ENCODE data around the gene LRRC74B.

The LRRC74B gene

GRCh38 chr22:21042978-21043859 is 2.5 kb upstream of the LRRC74B start:
- Histone ChIP-seq H3K4me3 (ENCODE audit: low read depth, low read length) (no peak overlapping the region), H2AFZ (no peak overlapping the region), H3K9me3 (ENCODE audit: control insufficient read depth, low read length) (no peaks in the 10 kb centered on the region), H3K9ac (no peak overlapping the region), H3K4me1 (peaks cover 4% of the 10 kb centered on the region), H3K36me3 (ENCODE audit: control insufficient read depth, insufficient read depth, low read length) (no peaks in the 10 kb centered on the region), H3K27ac (no peak overlapping the region), H3K79me2 (no peaks in the 10 kb centered on the region), H3K4me2 (ENCODE audit: low read length) (no peak overlapping the region), H3K27me3 (ENCODE audit: control insufficient read depth, insufficient read depth, low read length) (no peaks in the 10 kb centered on the region)
- TF ChIP-seq, protein P1, sequence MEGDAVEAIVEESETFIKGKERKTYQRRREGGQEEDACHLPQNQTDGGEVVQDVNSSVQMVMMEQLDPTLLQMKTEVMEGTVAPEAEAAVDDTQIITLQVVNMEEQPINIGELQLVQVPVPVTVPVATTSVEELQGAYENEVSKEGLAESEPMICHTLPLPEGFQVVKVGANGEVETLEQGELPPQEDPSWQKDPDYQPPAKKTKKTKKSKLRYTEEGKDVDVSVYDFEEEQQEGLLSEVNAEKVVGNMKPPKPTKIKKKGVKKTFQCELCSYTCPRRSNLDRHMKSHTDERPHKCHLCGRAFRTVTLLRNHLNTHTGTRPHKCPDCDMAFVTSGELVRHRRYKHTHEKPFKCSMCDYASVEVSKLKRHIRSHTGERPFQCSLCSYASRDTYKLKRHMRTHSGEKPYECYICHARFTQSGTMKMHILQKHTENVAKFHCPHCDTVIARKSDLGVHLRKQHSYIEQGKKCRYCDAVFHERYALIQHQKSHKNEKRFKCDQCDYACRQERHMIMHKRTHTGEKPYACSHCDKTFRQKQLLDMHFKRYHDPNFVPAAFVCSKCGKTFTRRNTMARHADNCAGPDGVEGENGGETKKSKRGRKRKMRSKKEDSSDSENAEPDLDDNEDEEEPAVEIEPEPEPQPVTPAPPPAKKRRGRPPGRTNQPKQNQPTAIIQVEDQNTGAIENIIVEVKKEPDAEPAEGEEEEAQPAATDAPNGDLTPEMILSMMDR (IDR thresholded peaks at IDR 0.05), result no peak

- H3K4me1 ChIP-seq, result peaks cover 4% of the 10 kb centered on the region
- no peaks in the 10 kb centered on the region for H3K27me3 ChIP-seq (ENCODE audit: control insufficient read depth, insufficient read depth, low read length)
- H3K27ac ChIP-seq, result no peak overlapping the region
- H3K4me2 ChIP-seq (ENCODE audit: low read length), result no peak overlapping the region
- TF ChIP-seq, protein P1 (IDR thresholded peaks at IDR 0.05), result no peak
- no peak overlapping the region for H2AFZ ChIP-seq
- H3K4me3 ChIP-seq (ENCODE audit: low read depth, low read length), result no peak overlapping the region
- no peaks in the 10 kb centered on the region for H3K79me2 ChIP-seq
- no peaks in the 10 kb centered on the region for H3K9me3 ChIP-seq (ENCODE audit: control insufficient read depth, low read length)
- no peak overlapping the region for H3K9ac ChIP-seq
- no peaks in the 10 kb centered on the region for H3K36me3 ChIP-seq (ENCODE audit: control insufficient read depth, insufficient read depth, low read length)
These were observed 1.7 kb upstream of the LRRC74B start for GRCh38 chr22:21043860-21044535.

DNA sequence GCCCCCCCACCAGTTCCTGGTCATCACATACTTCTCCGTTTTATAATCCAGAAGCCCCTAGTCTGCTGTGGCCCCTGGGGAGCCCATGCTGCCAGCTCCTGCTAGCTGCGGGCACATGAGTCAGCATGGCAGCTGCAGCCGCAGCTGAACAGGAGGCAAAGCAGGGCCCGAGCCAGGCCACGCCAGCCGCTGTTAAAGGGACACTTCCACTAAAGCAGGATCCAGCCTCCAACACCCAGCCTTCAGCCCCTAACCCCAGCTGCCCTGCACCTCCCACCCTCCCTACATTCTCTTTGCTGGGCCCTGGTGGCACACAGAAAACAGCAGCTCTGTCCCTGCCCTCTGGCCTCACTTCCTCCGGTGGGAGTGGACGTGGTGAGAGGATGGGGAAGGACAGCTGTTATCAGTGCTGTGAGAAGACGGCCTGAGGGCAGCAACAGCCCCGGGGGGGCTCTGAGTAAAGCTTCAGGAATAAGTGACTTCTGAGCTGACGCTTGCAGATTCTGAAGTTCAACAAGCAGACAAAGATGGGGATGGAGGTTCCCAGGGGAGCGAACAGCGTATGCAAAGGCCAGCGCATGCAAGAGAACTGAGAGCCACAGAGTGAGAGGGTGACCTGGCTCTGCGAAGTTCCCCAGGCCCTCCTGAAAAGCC is 688 bp upstream of the LRRC74B start:
- H2AFZ ChIP-seq, result peak overlapping the region; percentile 83
- no peaks in the 10 kb centered on the region for H3K79me2 ChIP-seq
- H3K4me2 ChIP-seq (ENCODE audit: low read length), result peak overlapping the region; percentile 95
- peak overlapping the region; percentile 69 for H3K4me3 ChIP-seq (ENCODE audit: low read depth, low read length)
- H3K27me3 ChIP-seq (ENCODE audit: control insufficient read depth, insufficient read depth, low read length), result no peaks in the 10 kb centered on the region
- TF ChIP-seq, protein P1 (IDR thresholded peaks at IDR 0.05), result no peak
- no peak overlapping the region for H3K27ac ChIP-seq
- no peak overlapping the region for H3K9ac ChIP-seq
- no peaks in the 10 kb centered on the region for H3K36me3 ChIP-seq (ENCODE audit: control insufficient read depth, insufficient read depth, low read length)
- peaks cover 4% of the 10 kb centered on the region for H3K4me1 ChIP-seq
- no peaks in the 10 kb centered on the region for H3K9me3 ChIP-seq (ENCODE audit: control insufficient read depth, low read length)

GRCh38 chr22:21047035-21047661 is 1.4 kb downstream of the LRRC74B start:
- H3K9ac ChIP-seq, result no peak overlapping the region
- H3K27ac ChIP-seq, result no peak overlapping the region
- H3K9me3 ChIP-seq (ENCODE audit: control insufficient read depth, low read length), result no peaks in the 10 kb centered on the region
- H3K4me1 ChIP-seq, result peaks cover 4% of the 10 kb centered on the region
- no peaks in the 10 kb centered on the region for H3K79me2 ChIP-seq
- H3K4me2 ChIP-seq (ENCODE audit: low read length), result no peak overlapping the region
- H3K36me3 ChIP-seq (ENCODE audit: control insufficient read depth, insufficient read depth, low read length), result no peaks in the 10 kb centered on the region
- no peak overlapping the region for H2AFZ ChIP-seq
- TF ChIP-seq, protein P1 (IDR thresholded peaks at IDR 0.05), result no peak
- H3K27me3 ChIP-seq (ENCODE audit: control insufficient read depth, insufficient read depth, low read length), result no peaks in the 10 kb centered on the region
- H3K4me3 ChIP-seq (ENCODE audit: low read depth, low read length), result no peak overlapping the region
